HL-60 (cell line): ENCODE measurements around the gene MYO3B.

ENCODE experiments used
- DNase-seq, 2 experiments: peaks; one replicate each; pipeline ENCODE4 v3.0.0-alpha.2; 2010 to 2020; ENCODE audit warnings: low read depth in 1 of 2, low spot score in 1 of 2
- H3K27ac ChIP-seq: fragments of 250-450 bp; sonication (Bioruptor Pico); replicated peaks from 2 replicates; pipeline ENCODE4 v1.5.1; 2020; ENCODE audit warnings: mild to moderate bottlenecking, moderate library complexity
- H3K27me3 ChIP-seq: fragments of 250-450 bp; sonication (Bioruptor Pico); 2 replicates; pipeline ENCODE4 v1.5.1; 2021; ENCODE audit warnings: mild to moderate bottlenecking, moderate library complexity; ENCODE audit not compliant: insufficient read depth, poor library complexity, severe bottlenecking
- H3K4me3 ChIP-seq: replicated peaks from 2 replicates; pipeline ENCODE4 v1.5.1; 2011; ENCODE audit warnings: mild to moderate bottlenecking, control low read depth, low read length; ENCODE audit not compliant: insufficient read depth
- GABPA ChIP-seq: IDR thresholded peaks from 2 replicates; pipeline ENCODE4 v1.6.1; 2012; ENCODE audit warnings: low read depth
- POLR2AphosphoS5 ChIP-seq: IDR thresholded peaks from 2 replicates; pipeline ENCODE4 v1.6.1; 2012; ENCODE audit warnings: low read depth
- REST ChIP-seq: IDR thresholded peaks from 2 replicates; pipeline ENCODE4 v1.6.1; 2012; ENCODE audit warnings: low read depth; ENCODE audit not compliant: insufficient replicate concordance
- SPI1 ChIP-seq: IDR thresholded peaks from 2 replicates; pipeline ENCODE4 v1.6.1; 2012; ENCODE audit warnings: low read depth, mild to moderate bottlenecking, borderline replicate concordance
- TF ChIP-seq, protein P1 (sequence below): IDR thresholded peaks from one replicate; pipeline ENCODE4 v1.5.1; 2011; ENCODE audit warnings: low read length, control low read depth, inconsistent platforms; ENCODE audit not compliant: insufficient read depth

The MYO3B gene

GRCh38 chr2:170503971-170504809 is 326.2 kb downstream of the MYO3B start:
- Histone ChIP-seq H3K27ac (no peak overlapping the region), H3K27me3 (peaks cover 12% of the 10 kb centered on the region), H3K4me3 (no peak overlapping the region)
- TF ChIP-seq SPI1 (no peak), POLR2AphosphoS5 (no peak), REST (no peak), GABPA (no peak; the same call in 1 of the 2 replicates)
- TF ChIP-seq, protein P1, sequence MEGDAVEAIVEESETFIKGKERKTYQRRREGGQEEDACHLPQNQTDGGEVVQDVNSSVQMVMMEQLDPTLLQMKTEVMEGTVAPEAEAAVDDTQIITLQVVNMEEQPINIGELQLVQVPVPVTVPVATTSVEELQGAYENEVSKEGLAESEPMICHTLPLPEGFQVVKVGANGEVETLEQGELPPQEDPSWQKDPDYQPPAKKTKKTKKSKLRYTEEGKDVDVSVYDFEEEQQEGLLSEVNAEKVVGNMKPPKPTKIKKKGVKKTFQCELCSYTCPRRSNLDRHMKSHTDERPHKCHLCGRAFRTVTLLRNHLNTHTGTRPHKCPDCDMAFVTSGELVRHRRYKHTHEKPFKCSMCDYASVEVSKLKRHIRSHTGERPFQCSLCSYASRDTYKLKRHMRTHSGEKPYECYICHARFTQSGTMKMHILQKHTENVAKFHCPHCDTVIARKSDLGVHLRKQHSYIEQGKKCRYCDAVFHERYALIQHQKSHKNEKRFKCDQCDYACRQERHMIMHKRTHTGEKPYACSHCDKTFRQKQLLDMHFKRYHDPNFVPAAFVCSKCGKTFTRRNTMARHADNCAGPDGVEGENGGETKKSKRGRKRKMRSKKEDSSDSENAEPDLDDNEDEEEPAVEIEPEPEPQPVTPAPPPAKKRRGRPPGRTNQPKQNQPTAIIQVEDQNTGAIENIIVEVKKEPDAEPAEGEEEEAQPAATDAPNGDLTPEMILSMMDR, result no peak
- DNase-seq, result no peak

DNA sequence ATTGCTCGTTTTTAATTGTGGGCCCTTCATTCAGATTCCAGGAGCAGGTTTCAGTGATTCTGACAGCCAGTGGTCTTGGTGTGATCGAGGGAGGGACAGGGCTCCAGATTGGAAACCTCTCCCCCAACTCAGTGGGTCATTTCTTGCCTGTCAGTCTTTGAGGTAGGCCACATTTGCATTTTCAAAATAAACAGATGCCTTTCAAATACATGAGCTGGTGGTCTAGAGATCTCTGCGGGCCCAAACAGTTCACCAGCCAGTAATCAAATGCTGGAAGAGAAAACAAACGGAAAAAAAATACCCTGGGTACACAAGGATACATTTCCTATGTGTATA is 326.8 kb downstream of the MYO3B start:
- TF ChIP-seq SPI1 (no peak), GABPA (no peak), REST (no peak), POLR2AphosphoS5 (no peak)
- TF ChIP-seq, protein P1, result no peak
- DNase-seq, result no peak
- Histone ChIP-seq H3K27ac (no peak overlapping the region), H3K27me3 (peaks cover 12% of the 10 kb centered on the region), H3K4me3 (no peak overlapping the region)

DNA sequence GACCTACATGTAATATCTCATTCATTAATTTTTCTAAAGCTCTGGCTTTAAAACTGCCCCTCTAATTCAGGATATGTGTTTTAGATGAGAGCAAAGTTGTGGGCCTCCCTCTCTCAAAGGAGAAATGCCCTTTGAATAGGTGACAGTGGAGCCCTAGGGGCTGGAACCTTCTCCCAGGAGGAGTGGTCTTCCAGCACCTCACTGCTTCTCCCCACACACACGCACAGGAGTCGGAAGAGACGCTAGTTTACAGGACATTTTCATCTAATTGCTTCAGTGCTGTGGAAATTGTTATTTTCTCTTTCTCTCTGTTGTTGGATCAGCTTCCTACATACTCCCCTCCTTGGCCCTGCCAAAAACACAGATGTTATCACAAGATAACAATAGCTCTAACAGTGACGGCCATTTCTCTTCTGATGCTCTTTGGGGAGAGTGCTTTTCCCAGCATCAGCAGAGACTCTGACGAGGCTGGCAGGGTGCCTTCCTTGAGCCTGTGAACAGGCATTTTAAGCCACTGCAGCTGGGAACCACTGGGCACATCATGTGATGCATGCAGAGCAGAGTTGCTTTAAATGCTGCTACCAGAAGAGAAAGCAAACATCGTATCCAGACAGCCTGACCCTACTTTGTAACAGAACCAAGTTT is 327.8 kb downstream of the MYO3B start:
- H3K27me3 ChIP-seq, result peaks cover 12% of the 10 kb centered on the region
- DNase-seq, result no peak

More for the DNA sequence above, 327.8 kb downstream of the MYO3B start:
- no peak overlapping the region for H3K27ac ChIP-seq
- H3K4me3 ChIP-seq, result no peak overlapping the region
- TF ChIP-seq POLR2AphosphoS5 (no peak), SPI1 (no peak), GABPA (no peak), REST (no peak)
- TF ChIP-seq, protein P1, result no peak
